Mesodermal cell (in vitro differentiated cells): Measurements from ENCODE around the gene FNDC8.

Experiments
- H3K27ac ChIP-seq: 2 replicates; pipeline ENCODE4 v1.7.0; 2013; ENCODE audit warnings: mild to moderate bottlenecking, low read depth, low read length, moderate library complexity; ENCODE audit not compliant: severe bottlenecking
- H3K36me3 ChIP-seq: 2 replicates; pipeline ENCODE4 v1.7.1; 2013; ENCODE audit warnings: mild to moderate bottlenecking, low read length, moderate library complexity; ENCODE audit not compliant: control insufficient read depth, insufficient read depth
- H3K4me1 ChIP-seq: one replicate; pipeline ENCODE4 v1.7.1; 2013; ENCODE audit warnings: mild to moderate bottlenecking, low read length; ENCODE audit not compliant: insufficient read depth, control insufficient read depth, poor library complexity, severe bottlenecking
- H3K4me3 ChIP-seq: 2 replicates; pipeline ENCODE4 v1.7.0; 2013; ENCODE audit warnings: low read length, control low read depth, mild to moderate bottlenecking; ENCODE audit not compliant: insufficient read depth, poor library complexity, severe bottlenecking; ENCODE audit errors: extremely low read depth
- H3K9me3 ChIP-seq: 2 replicates; pipeline ENCODE4 v1.7.1; 2013; ENCODE audit warnings: mild to moderate bottlenecking, low read length, moderate library complexity; ENCODE audit not compliant: control insufficient read depth
- WGBS, 2 experiments: methylation state at CpG; one replicate each; pipeline ENCODE4 v1.1.5; 2013; ENCODE audit warnings: missing lambda C conversion rate in 2 of 2; ENCODE audit not compliant: insufficient coverage in 2 of 2; 5-methylcytosine and 5-hydroxymethylcytosine counted together

FNDC8 gene

DNA sequence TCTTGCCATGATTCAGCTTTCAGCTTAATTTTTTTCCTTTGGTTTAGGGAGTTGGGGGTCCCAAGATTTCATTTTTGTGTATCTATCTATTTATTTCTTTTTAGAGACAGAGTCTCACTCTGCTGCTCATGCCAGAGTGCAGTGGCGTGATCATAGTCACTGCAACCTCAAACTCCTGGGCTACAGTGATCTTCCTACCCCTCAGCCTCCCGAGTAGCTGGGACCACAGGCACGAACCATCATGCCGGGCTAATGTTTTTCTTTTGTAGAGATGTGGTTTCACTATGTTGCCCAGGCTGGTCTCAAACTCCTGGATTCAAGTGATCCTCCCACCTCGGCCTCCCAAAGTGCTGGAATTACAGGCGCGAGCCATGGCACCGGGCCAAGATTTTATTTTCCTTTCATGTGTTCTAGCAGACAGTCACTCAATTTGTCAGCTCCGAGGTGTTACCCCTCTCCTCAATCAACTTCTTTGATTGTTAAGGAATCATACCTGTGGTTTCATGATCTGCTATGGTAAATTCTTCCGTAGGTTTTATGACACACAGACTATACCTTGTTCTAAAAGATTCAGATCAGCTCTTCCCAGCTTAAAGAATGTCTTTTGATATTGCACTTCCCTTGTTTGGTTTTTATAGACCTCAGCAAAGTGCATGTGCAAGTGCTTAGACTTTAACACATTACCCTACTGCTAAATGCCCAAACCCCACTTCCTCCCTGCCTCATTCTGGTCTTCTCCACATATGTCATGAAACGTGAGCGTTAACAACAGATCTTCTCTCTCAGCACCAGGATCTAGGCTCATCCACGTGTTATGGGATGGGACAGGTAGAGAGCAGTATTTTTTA lies 39.2 kb downstream of the FNDC8 start:
- H3K9me3 ChIP-seq = no peaks in the 10 kb centered on the region
- 90 to 92% methylated on average over 7 of the region's 13 CpGs for WGBS, 2 experiments
- no peak overlapping the region for H3K4me3 ChIP-seq
- no peaks in the 10 kb centered on the region for H3K36me3 ChIP-seq
- no peaks in the 10 kb centered on the region for H3K4me1 ChIP-seq
- H3K27ac ChIP-seq = no peak overlapping the region

- Histone ChIP-seq H3K27ac (no peak overlapping the region), H3K4me1 (no peaks in the 10 kb centered on the region), H3K36me3 (no peaks in the 10 kb centered on the region), H3K4me3 (no peak overlapping the region), H3K9me3 (no peaks in the 10 kb centered on the region)
- 85 to 87% methylated on average over 3 of the region's 3 CpGs for WGBS, 2 experiments
Observed at GRCh38 chr17:35161281-35161761, 39.9 kb downstream of the FNDC8 start.

DNA sequence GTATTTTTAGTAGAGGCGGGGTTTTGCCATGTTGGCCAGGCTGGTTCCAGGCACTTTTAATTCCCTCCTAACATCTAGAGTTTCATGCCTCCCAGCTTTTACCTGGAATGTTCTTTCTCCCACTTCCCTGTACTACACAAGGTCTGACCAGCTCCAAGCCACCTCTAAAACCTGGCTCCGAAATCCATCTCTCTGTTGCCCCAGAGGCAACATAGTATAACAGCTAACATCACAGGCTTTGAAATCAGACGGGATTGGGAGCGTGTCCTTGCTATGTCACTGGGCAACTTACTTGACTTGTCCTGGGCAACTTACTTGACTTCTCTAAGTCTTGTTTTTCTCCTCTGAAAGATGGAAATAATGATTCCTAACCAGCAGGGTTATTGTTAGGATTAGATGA lies 41.3 kb downstream of the FNDC8 start:
- Histone ChIP-seq H3K4me3 (no peak overlapping the region), H3K36me3 (no peaks in the 10 kb centered on the region), H3K27ac (no peak overlapping the region), H3K9me3 (no peaks in the 10 kb centered on the region), H3K4me1 (no peaks in the 10 kb centered on the region)
- WGBS, 2 experiments = 92 to 94% methylated on average over 3 to 4 of the region's 4 CpGs

DNA sequence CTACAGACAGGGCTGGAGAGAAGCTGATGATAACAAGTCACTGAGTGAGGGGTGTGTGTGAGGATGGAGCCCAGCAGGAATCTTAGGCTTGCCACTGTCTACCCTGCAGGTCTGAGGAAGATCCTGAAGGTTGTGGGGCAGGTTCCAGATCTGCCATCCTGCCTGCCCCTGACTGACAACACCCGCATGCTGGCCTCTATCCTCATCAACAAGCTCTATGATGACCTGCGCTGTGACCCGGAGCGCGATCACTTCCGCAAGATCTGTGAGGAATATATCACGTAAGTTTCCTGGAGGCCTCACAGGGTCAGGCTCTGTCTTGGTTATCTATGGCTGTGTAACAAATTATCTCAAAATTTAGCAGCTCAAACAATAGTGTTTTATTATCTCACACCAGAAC lies 42.5 kb downstream of the FNDC8 start:
- Histone ChIP-seq H3K4me1 (no peaks in the 10 kb centered on the region), H3K27ac (no peak overlapping the region), H3K9me3 (no peaks in the 10 kb centered on the region), H3K36me3 (no peaks in the 10 kb centered on the region), H3K4me3 (no peak overlapping the region)
- WGBS, 2 experiments = 95% methylated on average over 6 of the region's 7 CpGs; no CpG with 5 or more reads in 1 of the 2 experiments

DNA sequence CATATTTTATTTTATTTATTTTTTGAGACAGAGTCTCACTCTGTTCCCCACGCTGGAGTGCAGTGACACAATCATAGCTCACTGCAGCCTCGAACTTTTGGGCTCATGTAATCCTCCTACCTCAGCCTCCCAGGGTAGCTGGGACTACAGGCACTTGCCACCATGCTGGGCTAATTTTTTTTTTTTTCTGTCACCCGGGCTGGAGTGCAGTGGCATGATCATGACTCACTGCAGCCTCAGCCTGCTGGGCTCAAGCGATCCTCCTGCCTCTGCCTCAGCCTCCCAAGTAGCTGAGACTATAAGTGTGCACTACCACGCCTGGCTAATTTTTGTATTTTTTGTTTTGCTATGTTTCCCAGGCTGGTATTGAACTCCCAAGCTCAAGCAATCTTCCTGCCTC lies 43.3 kb downstream of the FNDC8 start:
- Histone ChIP-seq H3K4me3 (no peak overlapping the region), H3K36me3 (no peaks in the 10 kb centered on the region), H3K9me3 (no peaks in the 10 kb centered on the region), H3K4me1 (no peaks in the 10 kb centered on the region), H3K27ac (no peak overlapping the region)
- 66 to 73% methylated on average over 3 to 5 of the region's 5 CpGs for WGBS, 2 experiments

DNA sequence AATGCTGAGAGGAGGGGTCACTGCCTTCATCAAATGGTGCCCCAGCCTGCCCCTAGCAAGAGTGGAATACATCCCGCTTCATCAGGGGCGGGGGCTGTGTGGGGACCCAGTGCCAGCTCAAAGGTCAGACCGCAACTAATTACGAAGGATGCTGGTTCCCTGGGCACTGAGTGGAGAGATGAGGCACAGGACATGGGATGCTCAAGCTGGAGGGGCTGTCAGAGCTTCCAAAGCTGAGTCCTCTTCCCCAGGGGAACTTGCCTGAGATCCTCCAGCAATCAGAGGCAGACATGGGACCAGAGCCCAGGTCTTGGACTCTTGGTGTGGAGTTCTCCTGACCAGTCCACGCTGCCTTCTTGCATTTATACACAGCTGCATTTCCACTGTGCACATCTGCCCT lies 45.1 kb downstream of the FNDC8 start:
- Histone ChIP-seq H3K4me3 (no peak overlapping the region), H3K4me1 (no peaks in the 10 kb centered on the region), H3K36me3 (no peaks in the 10 kb centered on the region), H3K9me3 (no peaks in the 10 kb centered on the region), H3K27ac (no peak overlapping the region)
- 66 to 68% methylated on average over 4 of the region's 5 CpGs for WGBS, 2 experiments

DNA sequence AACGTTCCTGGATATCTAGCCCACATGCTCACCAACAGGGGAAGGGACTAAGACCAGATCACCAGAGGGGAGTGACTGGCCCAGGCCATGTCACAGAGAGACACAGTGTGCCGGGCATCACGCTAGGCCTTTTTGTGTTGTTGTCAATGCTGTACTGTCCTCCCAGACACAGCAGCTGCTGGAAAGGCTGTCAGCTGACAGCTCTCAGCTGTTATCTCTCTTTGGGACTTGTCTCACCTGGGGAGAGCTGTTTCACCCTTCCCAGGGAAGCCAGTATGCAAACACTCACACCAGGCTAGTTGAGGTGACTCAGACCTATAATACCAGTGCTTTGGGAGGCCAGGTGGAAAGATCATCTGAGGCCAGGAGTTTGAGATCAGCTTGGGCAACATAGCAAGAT lies 45.6 kb downstream of the FNDC8 start:
- no peak overlapping the region for H3K4me3 ChIP-seq
- WGBS, 2 experiments = 57 to 83% methylated on average over 2 to 3 of the region's 3 CpGs
- no peaks in the 10 kb centered on the region for H3K36me3 ChIP-seq
- H3K4me1 ChIP-seq = no peaks in the 10 kb centered on the region
- H3K27ac ChIP-seq = no peak overlapping the region
- no peaks in the 10 kb centered on the region for H3K9me3 ChIP-seq

- H3K9me3 ChIP-seq = no peaks in the 10 kb centered on the region
- H3K27ac ChIP-seq = no peak overlapping the region
- H3K4me3 ChIP-seq = no peak overlapping the region
- WGBS, 2 experiments = 88 to 100% methylated on average over 1 of the region's 1 CpG
- no peaks in the 10 kb centered on the region for H3K4me1 ChIP-seq
- no peaks in the 10 kb centered on the region for H3K36me3 ChIP-seq
Observed at GRCh38 chr17:35167666-35168065, 46.3 kb downstream of the FNDC8 start.

- Histone ChIP-seq H3K4me3 (no peak overlapping the region), H3K27ac (no peak overlapping the region), H3K36me3 (no peaks in the 10 kb centered on the region), H3K4me1 (no peaks in the 10 kb centered on the region), H3K9me3 (no peaks in the 10 kb centered on the region)
- WGBS, 2 experiments = 88 to 91% methylated on average over 8 to 15 of the region's 17 CpGs
Observed at GRCh38 chr17:35169835-35170363, 48.5 kb downstream of the FNDC8 start.

GRCh38 chr17:35170968-35171771 lies 49.8 kb downstream of the FNDC8 start:
- 84 to 89% methylated on average over 8 to 15 of the region's 18 CpGs for WGBS, 2 experiments
- H3K27ac ChIP-seq = no peak overlapping the region
- no peaks in the 10 kb centered on the region for H3K4me1 ChIP-seq
- H3K4me3 ChIP-seq = no peak overlapping the region
- no peaks in the 10 kb centered on the region for H3K36me3 ChIP-seq
- H3K9me3 ChIP-seq = no peaks in the 10 kb centered on the region
